HepG2 (cell line): Measurements from ENCODE around the gene PGK1. TPM values are rescaled to one million over a fixed set of nuclear protein-coding genes. Genes with fewer than 3 reads are reported as not detected.

ENCODE experiments used
- CBX2 ChIP-seq, 2 experiments: fragments of 200-600 bp in 1 of 2; sonication (generic); formaldehyde crosslinking in 1 of 2; IDR thresholded peaks; 2 replicates each; pipeline versions ENCODE4 v1.7.0 to v1.8.1; 2018 to 2022; ENCODE audit warnings: low read depth in 2 of 2, low read length in 1 of 2, mild to moderate bottlenecking in 1 of 2, missing genetic modification reagents in 1 of 2
- HDAC2 ChIP-seq: sonication (generic); formaldehyde crosslinking; IDR thresholded peaks from 2 replicates; pipeline ENCODE4 v1.4.0; 2020; ENCODE audit warnings: missing genetic modification reagents
- KDM1A ChIP-seq: IDR thresholded peaks from 2 replicates; pipeline ENCODE4 v1.6.1; 2016; ENCODE audit warnings: missing compliant biosample characterization
- KLF16 ChIP-seq, 2 experiments: sonication (generic) in 1 of 2; formaldehyde crosslinking in 1 of 2; IDR thresholded peaks; 2 replicates each; pipeline versions ENCODE4 v1.6.1 to v1.8.0; 2016 to 2023; ENCODE audit warnings: missing genetic modification reagents in 2 of 2, missing compliant biosample characterization in 1 of 2
- MXI1 ChIP-seq: IDR thresholded peaks from 3 replicates; pipeline ENCODE4 v1.6.1; 2012; ENCODE audit warnings: low read depth, low read length, inconsistent platforms, borderline replicate concordance
- NCOA5 ChIP-seq: sonication (generic); formaldehyde crosslinking; IDR thresholded peaks from 2 replicates; pipeline ENCODE4 v1.4.0; 2020; ENCODE audit warnings: missing genetic modification reagents
- RARG ChIP-seq: sonication (generic); formaldehyde crosslinking; IDR thresholded peaks from 2 replicates; pipeline ENCODE4 v1.4.0; 2020; ENCODE audit warnings: low read depth, mild to moderate bottlenecking, missing genetic modification reagents
- RBFOX2 ChIP-seq: fragments of 200-400 bp; formaldehyde crosslinking; IDR thresholded peaks from 2 replicates; pipeline ENCODE4 v1.6.1; 2017; ENCODE audit warnings: low read depth, mild to moderate bottlenecking, low read length
- TBX2 ChIP-seq: sonication (generic); formaldehyde crosslinking; IDR thresholded peaks from 2 replicates; pipeline ENCODE4 v1.5.0; 2020; ENCODE audit warnings: missing genetic modification reagents, mild to moderate bottlenecking, borderline replicate concordance
- TCF7 ChIP-seq: sonication (generic); IDR thresholded peaks from 2 replicates; pipeline ENCODE4 v1.6.1; 2016; ENCODE audit warnings: antibody characterized with exemption, low read depth
- ZNF326 ChIP-seq: sonication (generic); formaldehyde crosslinking; IDR thresholded peaks from 2 replicates; pipeline ENCODE4 v1.4.0; 2020; ENCODE audit warnings: missing genetic modification reagents, borderline replicate concordance
- ZNF33A ChIP-seq: sonication (generic); formaldehyde crosslinking; IDR thresholded peaks from 2 replicates; pipeline ENCODE4 v1.5.1; 2020; ENCODE audit warnings: missing genetic modification reagents, mild to moderate bottlenecking, moderate library complexity, borderline replicate concordance
- ZNF83 ChIP-seq: sonication (generic); formaldehyde crosslinking; IDR thresholded peaks from 2 replicates; pipeline ENCODE4 v1.4.0; 2020; ENCODE audit warnings: missing genetic modification reagents, mild to moderate bottlenecking, borderline replicate concordance
- polyA plus RNA-seq, 8 experiments: library from polyadenylated mRNA; depleted of rRNA in 3 of 8; stranded (reverse) in 7 of 8; unstranded in 1 of 8; fragments of >200 nt; fragmentation: Illumina TruSeq in 4 of 8; extraction: Trizol in 4 of 8; gene quantifications; 2 replicates each; pipeline versions ENCODE4 v1.2.1 to v1.2.3, GENCODE V29; 2011 to 2016; ENCODE audit warnings: low read depth in 4 of 8, missing spikeins in 1 of 8, mixed read lengths in 1 of 8; ENCODE audit not compliant: insufficient read depth in 1 of 8
- total RNA-seq, 5 experiments: library from RNA; depleted of rRNA; stranded (reverse); fragments of >200 nt; fragmentation: Illumina TruSeq; extraction: Trizol; gene quantifications; 2 replicates each; pipeline ENCODE4 v1.2.3, GENCODE V29; 2016; ENCODE audit warnings: low read depth in 1 of 5
- TF ChIP-seq, protein P1 (sequence below): sonication (generic); formaldehyde crosslinking; IDR thresholded peaks from 2 replicates; pipeline ENCODE4 v1.4.0; 2020; ENCODE audit warnings: missing genetic modification reagents, borderline replicate concordance
- TF ChIP-seq, protein P2 (sequence below): sonication (generic); formaldehyde crosslinking; IDR thresholded peaks from 2 replicates; pipeline ENCODE4 v1.9.0; 2021; ENCODE audit warnings: missing genetic modification reagents, mild to moderate bottlenecking, borderline replicate concordance
- TF ChIP-seq, protein P3 (sequence below): sonication (generic); formaldehyde crosslinking; IDR thresholded peaks from 2 replicates; pipeline ENCODE4 v1.5.0; 2020; ENCODE audit warnings: missing genetic modification reagents, mild to moderate bottlenecking, borderline replicate concordance
- TF ChIP-seq, protein P4 (sequence below): fragments of 450-650 bp; IDR thresholded peaks from 2 replicates; pipeline ENCODE4 v1.6.1; 2017

Gene PGK1
- total and polyA plus RNA-seq, 2 of the 13 experiments (the other 11 are each of a cell fraction or from before 2014, with no cell fraction given) = 325 to 1,274 TPM

DNA sequence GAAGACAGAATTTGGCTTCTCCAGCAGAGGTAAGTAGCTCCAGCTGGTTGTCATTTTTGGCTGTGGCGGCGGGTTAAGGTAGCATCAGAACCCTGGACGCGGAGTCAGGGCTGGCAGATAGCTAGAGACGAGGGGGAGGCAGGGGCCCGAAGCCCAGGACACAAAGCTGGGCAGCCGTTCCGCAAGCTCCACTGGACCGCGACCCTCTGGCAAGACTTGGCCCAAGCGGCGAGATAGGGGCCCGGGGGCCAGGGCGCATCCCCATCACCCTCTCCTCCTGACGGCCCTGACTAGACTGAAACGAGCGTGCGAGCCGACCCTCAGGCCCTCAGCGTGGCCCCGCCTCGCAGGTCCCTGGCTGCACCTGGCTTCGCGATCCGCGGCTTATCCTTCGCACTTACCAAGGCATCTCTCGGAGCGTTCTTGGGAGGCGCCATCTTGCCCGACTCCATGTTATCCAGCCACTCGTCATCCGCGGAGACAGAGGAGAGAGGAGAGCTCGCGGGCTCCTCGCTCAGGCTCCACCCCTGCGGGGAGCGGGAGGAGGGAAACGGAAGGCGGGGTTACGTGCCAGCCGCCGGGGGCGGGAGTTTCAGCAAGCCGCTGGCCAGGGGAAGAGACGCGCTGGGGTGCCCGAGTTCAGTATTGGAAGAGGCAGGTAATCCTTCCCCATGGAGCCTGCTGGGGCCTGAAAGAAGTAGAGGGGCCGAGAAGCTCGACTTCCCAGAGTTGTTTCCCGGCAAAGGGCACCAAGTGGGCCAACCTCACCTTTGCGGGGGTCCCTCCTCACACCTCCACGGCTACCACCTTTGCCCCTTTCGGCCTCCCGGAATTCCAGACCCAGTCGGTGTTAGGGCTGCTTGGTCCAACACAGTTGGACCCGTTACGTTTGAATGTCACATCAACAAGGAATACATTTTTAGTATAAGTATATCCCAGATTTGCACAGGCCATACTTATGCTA lies 35.4 kb downstream of the PGK1 start, which contains the start of gene TAF9B (continued):
- TF ChIP-seq, protein P1, sequence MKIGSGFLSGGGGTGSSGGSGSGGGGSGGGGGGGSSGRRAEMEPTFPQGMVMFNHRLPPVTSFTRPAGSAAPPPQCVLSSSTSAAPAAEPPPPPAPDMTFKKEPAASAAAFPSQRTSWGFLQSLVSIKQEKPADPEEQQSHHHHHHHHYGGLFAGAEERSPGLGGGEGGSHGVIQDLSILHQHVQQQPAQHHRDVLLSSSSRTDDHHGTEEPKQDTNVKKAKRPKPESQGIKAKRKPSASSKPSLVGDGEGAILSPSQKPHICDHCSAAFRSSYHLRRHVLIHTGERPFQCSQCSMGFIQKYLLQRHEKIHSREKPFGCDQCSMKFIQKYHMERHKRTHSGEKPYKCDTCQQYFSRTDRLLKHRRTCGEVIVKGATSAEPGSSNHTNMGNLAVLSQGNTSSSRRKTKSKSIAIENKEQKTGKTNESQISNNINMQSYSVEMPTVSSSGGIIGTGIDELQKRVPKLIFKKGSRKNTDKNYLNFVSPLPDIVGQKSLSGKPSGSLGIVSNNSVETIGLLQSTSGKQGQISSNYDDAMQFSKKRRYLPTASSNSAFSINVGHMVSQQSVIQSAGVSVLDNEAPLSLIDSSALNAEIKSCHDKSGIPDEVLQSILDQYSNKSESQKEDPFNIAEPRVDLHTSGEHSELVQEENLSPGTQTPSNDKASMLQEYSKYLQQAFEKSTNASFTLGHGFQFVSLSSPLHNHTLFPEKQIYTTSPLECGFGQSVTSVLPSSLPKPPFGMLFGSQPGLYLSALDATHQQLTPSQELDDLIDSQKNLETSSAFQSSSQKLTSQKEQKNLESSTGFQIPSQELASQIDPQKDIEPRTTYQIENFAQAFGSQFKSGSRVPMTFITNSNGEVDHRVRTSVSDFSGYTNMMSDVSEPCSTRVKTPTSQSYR (CRISPR knock-in tag) = no peak
- TF ChIP-seq ZNF33A (CRISPR knock-in tag) = no peak
- TF ChIP-seq, protein P2, sequence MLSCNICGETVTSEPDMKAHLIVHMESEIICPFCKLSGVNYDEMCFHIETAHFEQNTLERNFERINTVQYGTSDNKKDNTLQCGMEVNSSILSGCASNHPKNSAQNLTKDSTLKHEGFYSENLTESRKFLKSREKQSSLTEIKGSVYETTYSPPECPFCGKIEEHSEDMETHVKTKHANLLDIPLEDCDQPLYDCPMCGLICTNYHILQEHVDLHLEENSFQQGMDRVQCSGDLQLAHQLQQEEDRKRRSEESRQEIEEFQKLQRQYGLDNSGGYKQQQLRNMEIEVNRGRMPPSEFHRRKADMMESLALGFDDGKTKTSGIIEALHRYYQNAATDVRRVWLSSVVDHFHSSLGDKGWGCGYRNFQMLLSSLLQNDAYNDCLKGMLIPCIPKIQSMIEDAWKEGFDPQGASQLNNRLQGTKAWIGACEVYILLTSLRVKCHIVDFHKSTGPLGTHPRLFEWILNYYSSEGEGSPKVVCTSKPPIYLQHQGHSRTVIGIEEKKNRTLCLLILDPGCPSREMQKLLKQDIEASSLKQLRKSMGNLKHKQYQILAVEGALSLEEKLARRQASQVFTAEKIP (CRISPR knock-in tag) = no peak
- no peak for TF ChIP-seq TBX2 (CRISPR knock-in tag)
- no peak for TF ChIP-seq RARG (CRISPR knock-in tag)
- TF ChIP-seq, protein P3, sequence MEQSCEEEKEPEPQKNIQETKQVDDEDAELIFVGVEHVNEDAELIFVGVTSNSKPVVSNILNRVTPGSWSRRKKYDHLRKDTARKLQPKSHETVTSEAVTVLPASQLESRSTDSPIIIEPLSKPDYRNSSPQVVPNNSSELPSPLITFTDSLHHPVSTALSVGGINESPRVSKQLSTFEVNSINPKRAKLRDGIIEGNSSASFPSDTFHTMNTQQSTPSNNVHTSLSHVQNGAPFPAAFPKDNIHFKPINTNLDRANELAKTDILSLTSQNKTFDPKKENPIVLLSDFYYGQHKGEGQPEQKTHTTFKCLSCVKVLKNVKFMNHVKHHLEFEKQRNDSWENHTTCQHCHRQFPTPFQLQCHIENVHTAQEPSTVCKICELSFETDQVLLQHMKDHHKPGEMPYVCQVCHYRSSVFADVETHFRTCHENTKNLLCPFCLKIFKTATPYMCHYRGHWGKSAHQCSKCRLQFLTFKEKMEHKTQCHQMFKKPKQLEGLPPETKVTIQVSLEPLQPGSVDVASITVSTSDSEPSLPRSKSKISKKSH = no peak
- no peak for TF ChIP-seq HDAC2
- no peak for TF ChIP-seq TCF7
- no peak for TF ChIP-seq MXI1
- TF ChIP-seq KDM1A (CRISPR knock-in tag) = no peak
- no peak for TF ChIP-seq ZNF83
- no peak for TF ChIP-seq ZNF326 (CRISPR knock-in tag)
- TF ChIP-seq KLF16 (CRISPR knock-in tag; IDR thresholded peaks at IDR 0.05) = no peak
- TF ChIP-seq CBX2 (IDR thresholded peaks at IDR 0.05; ENCODE audit: low read depth, low read length) = no peak
- no peak for TF ChIP-seq CBX2 (CRISPR knock-in tag; IDR thresholded peaks at IDR 0.05; ENCODE audit: low read depth)
- TF ChIP-seq, protein P4, sequence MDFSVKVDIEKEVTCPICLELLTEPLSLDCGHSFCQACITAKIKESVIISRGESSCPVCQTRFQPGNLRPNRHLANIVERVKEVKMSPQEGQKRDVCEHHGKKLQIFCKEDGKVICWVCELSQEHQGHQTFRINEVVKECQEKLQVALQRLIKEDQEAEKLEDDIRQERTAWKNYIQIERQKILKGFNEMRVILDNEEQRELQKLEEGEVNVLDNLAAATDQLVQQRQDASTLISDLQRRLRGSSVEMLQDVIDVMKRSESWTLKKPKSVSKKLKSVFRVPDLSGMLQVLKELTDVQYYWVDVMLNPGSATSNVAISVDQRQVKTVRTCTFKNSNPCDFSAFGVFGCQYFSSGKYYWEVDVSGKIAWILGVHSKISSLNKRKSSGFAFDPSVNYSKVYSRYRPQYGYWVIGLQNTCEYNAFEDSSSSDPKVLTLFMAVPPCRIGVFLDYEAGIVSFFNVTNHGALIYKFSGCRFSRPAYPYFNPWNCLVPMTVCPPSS = no peak
- TF ChIP-seq NCOA5 (CRISPR knock-in tag) = no peak
- peak; percentile 74 for TF ChIP-seq RBFOX2
